Smooth muscle cell of the brain vasculature (primary cell): Measurements from ENCODE around the gene ALK.
"Not testable (repeated sequence)": the region's sequence is repeated elsewhere in the genome, so short reads cannot be mapped to it uniquely, and the experiment has no call there.

Experiments used
- DNase-seq: peaks from one replicate; pipeline ENCODE4 v3.0.0-alpha.2; 2012; ENCODE audit warnings: low read depth, low spot score

ALK gene

DNA sequence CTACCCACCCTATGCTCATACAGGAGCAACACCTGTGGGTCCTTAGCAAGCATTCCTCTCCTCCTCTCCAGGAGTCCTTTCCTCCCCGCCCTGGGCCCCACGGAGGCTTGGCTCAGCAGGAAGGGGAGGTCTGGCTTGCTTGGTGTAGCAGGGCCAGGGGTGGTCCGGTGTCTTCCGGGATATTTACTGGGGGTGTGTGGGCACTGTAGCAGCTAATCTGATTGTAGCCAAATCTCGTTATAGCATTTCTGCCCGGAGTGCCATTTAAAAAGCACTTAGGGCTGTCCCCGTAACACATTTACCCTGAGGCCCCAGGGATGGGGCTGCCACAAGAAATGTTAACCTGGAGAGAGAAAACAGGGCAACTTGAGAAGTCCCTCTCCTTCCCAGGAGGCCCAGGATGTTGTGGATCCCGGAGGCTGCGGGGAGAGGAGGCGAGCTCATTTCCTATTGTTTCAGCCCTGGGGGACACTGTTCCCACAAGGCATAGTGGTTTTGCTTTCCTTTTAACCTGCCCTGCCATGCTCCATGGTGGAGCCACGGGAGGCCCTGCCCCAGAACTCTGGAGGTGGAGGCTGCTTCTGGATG is 671.6 kb downstream of the ALK start:
- DNase-seq = no peak

DNA sequence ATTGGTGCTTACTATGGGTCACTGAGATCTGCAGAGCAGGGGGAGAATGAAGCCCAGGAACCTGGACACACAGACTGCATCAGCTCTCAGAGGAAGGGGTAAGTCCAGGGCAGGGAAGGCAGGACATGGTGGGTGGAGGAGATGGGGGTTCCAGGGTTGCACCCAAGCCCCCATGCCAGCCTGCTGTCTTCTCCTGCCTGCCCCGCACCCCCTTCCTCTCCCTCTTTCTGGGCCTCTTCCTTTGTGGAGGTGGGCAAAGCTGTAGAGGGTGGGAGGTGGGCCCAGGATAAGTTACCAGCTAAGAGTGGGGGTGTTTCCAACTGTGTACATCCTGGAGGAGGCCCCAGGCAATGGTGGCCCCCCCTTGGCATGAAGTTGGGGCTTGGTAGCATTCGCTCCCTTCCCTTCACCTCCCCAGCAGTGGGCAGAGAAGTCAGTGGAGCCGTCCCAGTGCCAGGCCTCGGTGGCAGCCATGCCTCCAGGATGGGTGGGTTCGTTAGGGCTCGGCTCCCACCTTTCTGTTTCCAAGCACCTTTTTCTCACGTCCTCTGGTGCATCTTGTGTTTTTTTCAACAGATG is 674.0 kb downstream of the ALK start:
- DNase-seq = no peak

DNA sequence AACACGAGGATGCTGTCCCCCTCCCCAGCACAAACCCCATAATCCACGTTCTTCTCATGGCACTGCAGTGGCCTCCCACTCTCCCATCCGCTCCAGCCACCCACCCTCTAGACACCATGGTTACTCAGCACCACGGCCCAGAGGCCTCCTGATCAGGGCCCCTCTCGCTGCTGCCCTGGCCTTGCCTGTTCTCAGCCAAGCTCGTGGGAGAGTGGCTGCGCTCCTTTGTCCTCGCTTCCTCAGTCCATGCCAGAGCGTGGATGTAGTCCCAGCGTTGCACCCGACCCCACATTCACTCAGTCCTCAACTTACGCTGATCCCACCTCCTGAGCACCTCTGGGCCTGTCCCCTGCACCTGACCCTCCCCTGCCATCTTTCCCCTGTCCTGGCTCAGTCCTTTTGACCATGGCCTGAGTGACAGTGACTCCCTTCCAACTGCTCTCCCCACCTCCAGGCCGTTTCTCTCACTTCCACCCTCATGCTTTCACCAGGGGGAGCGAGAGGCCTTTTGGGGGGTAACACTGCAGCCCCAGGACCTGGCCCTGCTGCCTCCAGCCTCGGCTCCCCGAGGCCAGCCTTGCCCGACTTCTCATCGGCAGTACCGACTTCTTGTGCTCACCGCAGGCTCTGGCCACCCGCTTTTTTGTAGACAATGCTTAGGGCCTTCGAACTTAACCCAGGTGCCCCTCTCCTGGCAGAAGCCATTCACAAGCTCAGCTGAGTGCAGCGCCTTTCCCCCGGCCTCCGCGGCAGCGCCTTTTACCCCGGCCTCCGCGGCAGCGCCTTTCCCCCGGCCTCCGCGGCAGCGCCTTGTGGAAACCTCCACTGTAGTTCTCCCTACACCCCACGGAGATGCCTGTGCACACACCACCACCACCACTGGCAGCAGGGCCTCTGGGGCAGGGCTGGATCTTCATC is 674.7 kb downstream of the ALK start:
- no peak for DNase-seq

DNA sequence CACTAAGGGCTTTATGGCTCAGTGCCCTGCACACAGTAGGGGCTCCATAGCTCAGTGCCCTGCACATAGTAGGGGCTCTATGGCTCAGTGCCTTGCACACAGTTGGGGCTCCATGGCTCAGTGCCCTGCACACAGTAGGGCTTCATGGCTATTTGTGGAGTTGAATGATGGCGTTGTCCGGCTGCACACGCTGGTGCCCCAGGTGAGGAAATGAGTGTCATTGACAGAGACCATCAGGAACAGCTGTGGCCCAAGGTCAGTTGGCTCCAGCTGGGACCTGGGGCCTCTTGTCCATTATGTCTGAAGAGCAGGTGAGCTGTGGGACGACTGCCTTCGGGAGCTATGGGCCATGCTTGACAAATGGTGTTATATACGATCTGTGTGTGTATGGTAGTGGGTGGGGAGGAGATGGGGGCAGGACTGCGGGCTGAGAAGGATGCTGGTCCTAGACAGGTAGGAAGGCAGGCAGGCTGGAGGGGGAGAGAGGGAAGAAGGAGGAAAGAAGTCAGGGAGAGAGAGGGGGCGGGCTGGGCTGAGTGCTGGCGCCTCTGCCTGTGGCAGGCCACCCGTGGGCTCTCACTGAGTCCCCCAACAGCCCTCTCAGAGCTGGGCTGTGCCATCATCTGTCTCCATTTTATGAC is 675.5 kb downstream of the ALK start:
- no peak for DNase-seq

DNA sequence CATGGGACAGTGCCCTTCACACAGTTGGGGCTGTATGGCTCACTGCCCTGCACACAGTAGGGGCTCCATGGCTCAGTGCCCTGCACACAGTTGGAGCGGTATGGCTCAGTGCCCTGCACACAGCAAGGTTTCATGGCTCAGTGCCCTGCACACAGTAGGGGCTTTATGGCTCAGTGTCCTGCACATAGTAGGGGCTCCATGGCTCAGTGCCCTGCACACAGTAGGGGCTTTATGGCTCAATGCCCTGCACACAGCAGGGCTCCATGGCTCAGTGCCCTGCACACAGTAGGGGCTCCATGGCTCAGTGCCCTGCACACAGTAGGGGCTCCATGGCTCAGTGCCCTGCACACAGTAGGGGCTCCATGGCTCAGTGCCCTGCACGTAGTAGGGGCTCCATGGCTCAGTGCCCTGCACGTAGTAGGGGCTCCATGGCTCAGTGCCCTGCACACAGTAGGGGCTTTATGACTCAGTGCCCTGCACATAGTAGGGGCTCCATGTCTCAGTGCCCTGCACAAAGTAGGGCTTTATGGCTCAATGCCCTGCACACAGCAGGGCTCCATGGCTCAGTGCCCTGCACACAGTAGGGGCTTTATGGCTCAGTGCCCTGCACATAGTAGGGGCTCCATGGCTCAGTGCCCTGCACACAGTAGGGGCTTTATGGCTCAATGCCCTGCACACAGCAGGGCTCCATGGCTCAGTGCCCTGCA is 676.2 kb downstream of the ALK start:
- DNase-seq = not testable (repeated sequence)

DNA sequence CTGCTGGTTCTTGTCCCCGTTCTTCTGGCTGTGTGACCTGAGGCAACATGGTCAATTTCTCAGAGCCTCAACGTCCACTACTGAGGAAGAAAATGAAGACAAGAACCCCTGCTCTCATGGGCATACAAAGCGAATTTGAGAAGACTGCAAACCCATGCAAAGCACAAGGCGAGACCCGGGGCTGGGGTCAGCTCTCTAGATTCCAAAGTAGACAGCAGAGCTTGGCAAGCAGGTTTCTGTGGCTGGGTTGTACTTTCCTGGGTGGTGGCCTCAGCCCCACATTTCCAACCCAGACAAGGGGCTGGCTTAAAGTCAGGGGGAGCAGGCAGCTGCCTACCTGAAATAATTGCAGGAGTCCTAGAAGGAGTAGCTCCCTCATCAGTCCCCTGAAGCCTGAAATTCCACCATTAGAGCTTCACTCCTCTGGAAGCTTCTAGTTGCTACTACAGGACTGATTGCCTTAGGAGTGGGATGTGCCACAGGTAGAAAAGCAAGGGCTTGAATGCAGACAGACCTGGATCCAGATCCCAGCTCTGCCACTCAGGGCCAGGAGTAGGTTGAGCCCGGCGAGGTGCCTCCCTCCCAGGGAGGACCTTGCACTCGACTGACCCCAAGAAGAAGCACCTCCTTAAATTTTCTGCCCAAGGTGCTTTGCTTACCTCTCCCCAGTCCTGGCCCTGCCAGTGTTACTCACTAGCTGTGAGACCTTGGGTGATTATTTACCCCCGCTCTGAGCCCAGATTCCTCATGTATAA is 678.6 kb downstream of the ALK start:
- DNase-seq = no peak

DNA sequence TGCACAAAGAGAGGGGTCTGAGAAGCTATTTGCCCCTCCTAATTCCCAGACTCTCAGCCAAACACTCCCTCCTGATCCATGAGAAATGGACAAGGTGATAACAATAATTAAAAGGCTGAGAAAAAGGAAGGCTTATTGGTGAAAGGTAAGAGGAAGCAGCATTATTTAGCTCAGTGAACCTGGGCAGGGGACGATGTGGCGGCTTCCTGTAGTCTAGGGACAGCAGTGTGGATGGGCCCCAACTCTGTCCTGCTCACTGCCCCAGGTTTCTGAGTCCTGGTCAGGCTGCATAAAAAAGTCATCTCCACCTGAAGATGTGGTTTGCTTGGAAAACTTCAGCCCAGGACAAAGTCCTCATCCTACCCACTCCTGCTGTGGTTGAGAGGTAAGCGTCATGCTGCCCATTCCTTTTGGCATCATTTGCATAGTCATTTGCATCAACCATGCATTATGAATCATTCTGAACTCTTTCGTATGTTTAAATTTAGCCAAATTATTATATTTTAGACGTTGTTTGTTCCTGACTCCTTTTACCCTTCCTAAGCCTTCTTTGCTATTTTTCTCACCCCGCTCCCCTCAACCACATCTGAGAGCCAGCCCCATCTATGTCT is 679.3 kb downstream of the ALK start:
- DNase-seq = no peak

DNA sequence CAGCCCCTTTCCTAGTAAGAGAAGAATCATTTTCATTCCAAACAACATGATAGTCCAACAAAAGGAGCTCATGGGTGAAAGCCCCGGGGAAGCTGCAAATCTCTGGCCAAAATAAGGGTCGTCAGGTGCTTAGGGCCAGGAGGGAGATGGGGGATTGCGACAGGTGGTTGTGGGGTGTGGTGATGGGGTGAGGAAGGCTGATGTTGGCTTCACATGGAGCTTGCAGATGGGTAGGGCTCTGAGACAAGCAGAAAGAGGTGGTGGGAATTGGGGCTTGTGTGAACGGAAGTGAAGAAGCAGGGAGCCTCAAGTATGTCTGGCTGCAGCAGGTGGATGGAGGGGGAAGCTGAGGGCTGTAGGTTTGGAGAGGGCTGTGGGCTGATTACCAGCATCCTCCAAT is 680.0 kb downstream of the ALK start:
- no peak for DNase-seq

DNA sequence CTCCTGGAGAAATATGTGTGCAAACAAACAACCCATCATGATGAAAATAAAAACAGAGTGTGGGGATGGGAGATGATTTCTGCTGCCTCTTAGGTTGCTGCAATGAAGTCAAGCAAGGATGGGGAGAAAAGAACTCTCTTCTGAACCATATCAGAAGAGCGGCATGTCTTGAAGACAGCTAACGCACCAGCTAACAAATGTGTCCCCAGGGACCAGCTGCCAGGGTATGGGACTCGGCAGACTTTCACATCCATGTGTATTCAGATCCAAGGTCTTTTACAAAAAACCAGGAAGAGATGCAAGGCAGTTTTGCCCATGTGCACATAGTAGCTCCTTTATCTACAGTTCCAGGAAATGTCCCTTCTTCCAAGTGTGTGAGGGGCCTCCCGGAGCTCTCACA is 680.8 kb downstream of the ALK start:
- no peak for DNase-seq

DNA sequence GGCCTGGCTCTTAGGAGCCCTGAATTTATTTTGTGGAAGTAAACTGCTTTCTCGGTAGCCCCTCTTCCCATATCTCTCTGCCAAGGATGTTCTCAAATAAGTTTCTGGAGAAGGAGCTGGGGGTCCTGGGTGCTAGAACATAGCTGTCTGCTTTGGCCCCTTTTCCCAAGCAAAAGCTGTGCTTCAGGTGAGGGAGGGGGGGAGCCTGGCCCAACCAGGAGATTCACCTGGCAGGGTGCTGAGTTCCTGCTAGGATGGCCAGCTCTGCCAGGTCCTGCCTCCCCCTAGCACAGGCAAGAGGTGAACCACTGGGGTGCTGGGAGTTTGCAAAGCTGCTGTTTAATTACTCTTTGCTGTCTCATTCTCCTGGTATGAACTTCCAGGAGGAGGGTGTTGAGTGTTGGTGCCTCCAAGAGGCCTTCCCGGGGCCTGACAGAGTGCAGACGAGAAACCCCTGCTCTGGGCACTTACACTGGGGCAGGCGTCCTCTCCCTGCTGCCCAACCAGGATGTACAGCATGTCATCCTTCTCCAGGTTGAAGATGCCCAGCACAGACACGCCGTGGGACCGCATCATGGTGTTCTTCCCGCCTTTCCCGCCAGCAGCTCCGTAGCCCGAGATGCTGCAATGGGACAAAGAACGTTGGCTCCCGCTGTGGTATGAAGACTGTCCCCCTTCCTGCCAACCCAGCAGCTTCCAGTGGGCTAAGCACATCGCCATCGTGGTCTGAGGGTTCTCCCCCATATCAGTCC is 682.0 kb downstream of the ALK start:
- DNase-seq = no peak

DNA sequence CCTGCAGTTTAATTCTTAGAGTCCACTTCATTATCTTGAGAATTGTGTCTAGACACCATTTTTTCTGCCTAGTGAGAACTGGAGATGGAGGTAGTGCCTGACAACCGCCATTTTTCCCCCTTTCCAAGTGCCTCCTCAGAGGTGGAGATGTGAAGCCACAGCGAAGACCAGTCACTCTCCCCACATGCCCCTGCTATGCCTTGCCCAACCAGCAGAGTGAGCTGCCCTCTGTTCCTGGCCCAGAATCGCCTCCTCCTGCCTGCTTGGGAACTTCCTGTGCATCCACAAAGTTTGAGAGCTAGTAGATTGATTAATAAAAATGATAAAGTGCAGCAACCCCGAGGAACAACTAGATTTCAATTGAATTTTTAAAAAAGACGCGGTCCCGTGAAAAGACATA is 682.9 kb downstream of the ALK start:
- DNase-seq = no peak

DNA sequence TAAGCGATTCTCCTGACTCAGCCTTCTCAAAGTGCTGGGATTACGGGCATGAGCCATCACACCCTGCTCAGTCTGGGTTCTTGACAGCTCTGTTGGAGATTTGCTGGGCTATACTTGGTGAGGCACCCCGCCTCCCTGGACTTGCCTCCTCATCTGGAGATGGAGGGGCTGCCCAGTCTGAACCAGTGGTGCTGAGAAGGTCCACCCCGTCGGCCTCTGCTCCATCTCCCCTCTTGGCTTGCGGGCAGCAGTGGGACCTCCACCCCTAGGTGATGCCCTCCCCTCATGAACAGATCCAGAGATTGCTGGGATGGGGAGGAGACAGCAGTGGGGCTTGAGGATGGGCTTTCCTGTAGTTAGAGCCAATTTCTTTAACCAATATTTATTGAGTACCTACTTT is 685.3 kb downstream of the ALK start:
- no peak for DNase-seq

DNA sequence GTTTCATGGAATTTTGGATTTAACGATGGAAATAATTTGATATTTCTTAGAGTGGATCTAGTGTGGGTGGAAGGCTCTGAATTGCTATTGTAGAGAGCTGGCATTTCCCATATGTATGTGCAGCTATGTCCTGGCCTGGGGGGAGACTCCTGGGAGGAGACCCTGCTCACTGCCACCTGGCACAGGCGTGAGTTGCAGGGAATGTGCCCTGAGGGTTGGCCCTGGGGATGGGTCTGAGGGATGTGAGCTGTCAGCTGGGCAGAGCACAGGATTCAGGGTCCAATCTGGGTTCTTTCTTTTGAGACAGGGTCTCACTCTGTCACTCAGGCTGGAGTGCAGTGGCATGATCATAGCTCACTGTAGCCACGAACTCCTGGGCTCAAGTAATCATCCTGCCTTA is 686.0 kb downstream of the ALK start:
- DNase-seq = no peak

DNA sequence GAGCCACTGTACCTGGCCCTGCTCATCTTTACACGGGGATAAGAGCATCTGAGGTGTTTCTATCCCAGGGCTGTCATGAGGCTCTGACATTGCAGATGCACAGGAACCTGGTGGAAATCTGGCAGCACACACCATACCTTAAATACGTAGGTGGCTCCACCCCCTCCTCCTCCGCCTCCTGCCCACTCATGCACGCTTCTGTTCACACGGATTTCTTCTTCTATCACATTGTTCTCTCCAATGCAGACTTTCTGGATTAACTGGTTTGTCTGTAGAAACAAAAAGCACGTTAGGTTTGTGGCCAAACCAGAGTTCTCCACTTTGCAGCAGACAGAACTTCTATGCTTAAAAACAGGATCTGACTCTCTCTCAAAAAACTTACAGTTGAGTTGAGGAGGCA is 688.0 kb downstream of the ALK start:
- DNase-seq = no peak

DNA sequence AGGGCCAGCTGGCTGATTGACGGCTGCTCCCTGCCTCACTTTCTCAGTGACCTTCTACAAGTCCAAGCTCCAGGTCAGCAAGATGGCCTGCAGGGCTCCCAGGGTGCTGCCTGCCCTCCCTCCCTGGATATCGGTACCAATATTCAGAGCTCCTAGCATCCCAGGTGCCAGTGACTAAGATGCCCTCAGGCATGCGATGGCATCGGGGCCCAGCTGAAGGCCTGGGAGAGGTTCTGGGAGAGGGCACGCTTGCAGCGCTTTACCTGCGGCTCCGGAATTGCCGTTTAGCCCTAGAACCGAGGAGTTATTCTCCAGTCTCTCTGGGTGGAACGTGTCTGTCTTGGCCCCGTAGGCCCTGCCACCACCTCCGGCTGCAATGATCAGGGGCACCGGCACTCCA is 689.3 kb downstream of the ALK start:
- no peak for DNase-seq

DNA sequence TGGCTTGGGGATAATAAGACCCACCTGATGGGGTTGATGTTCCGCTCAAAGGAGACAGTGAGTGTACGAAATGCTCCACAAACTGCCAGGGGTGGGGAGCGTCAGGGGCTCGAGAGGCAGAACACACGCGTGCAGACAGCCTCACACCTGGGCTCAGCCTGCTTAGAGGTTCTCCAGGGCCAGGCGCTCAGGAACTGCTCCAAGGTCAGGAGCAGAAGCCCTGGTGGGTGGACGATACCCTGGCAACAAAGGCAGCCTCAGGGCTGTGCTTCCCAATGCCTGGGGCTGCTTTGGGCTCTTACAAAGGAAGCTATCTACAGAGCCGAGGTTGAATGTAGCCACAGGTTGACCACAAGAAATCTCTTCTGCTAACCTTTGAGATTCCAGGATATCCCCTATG is 691.7 kb downstream of the ALK start:
- no peak for DNase-seq

DNA sequence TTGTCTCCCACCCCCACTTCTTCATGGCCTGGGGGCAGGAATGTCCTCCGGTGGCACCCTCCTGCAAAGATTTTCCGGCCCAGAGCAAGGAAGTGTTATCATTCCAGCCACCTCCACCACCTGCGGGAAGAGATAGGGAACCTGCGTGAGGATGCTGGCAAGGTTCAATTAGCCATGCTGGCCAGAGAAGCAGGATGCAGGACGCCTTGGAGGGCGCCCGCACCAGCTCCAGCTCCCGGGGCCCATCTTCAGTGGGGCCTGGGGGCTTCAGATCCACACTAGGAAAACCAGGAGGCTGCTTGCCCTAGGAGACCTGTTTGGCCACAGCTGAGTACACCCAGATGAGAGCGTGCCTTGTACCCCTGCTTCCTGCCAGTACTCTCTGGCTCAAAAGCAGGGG is 692.4 kb downstream of the ALK start:
- DNase-seq = no peak

DNA sequence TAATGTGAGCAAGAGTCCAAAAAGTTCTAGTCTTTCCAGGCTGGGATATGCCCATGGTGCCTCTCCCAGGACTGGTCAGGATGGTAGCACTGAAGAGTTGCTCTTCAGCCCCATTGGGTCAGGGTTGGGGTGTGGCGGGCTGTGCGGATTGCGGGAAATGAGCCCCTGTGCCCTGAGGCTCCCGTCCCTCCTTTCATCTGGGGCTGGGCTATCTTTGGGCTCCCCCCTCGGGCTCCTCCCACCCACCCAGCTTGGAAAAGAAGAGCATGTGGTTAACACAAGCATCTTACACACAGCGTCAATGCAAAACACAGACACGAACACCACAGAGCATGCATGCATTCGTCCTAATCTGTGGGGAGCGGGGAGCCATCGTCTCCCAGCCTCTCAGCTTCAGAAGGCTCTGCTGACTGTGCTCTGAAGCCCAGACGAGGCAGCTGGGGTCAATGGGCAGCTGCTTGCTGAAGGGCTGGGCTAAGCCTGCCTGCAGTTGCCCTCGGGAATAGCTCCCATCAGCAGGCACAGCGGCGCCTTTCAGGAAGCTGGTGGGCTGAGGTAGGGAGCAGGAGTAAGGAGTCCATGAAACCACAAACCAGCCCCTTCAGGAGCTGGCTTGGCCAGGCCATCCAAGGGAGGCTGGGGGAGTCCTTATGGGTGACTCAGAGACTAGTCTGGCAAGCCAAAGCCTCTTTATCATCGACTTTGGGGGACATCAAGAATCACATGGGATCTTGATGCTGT is 693.3 kb downstream of the ALK start:
- no peak for DNase-seq

DNA sequence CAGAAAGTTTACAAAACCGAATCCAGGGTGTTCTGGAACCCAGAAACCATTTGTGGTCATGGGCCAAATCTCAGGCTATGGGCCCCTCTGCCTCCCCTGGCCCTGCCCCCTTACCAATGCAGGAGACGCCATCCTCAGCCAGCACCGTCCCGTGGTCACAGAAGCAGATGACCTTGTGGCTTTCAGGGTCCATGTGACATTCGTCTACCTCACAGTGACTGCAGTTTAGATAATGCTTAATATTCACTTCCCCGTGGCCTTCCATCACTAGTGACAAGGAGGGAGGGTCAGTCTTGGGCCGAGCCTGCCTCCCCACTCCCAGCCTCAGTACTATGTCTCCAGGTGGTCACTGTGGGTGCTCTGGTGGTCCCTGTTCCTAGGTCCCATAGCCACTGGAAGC is 694.6 kb downstream of the ALK start:
- no peak for DNase-seq
